Upper lobe of left lung (tissue), 6 donors: ENCODE data around the gene TCF7L2. TPM values are rescaled to one million over a fixed set of nuclear protein-coding genes. Genes with fewer than 3 reads are reported as not detected.

Source experiments
- ATAC-seq, 2 donors: fragments of 200-7000 bp; cut with Tn5 transposase; one replicate each; pipeline ENCODE4 v1.9.1; 2022; ENCODE audit warnings: mild to moderate bottlenecking in 2 of 2, moderate library complexity in 2 of 2; ENCODE audit not compliant: low FRiP score in 2 of 2
- DNase-seq, 2 donors: peaks; one replicate each; pipeline ENCODE4 v3.0.0-alpha.2; 2019 to 2020
- H3K27ac ChIP-seq, 4 donors: fragments of 200-600 bp; sonication (generic); one replicate each; pipeline ENCODE4 v1.5.1; 2016 to 2019
- H3K27me3 ChIP-seq, 4 donors: fragments of 200-600 bp; sonication (generic); one replicate each; pipeline ENCODE4 v1.5.1; 2017 to 2019
- H3K36me3 ChIP-seq, 4 donors: fragments of 200-600 bp; sonication (generic); one replicate each; pipeline ENCODE4 v1.5.1; 2016 to 2019
- H3K4me1 ChIP-seq, 4 donors: fragments of 200-600 bp; sonication (generic); one replicate each; pipeline ENCODE4 v1.5.1; 2018 to 2019
- H3K4me3 ChIP-seq, 4 donors: fragments of 200-600 bp; sonication (generic); one replicate each; pipeline ENCODE4 v1.5.1; 2017 to 2019; ENCODE audit warnings: mild to moderate bottlenecking in 2 of 4, moderate library complexity in 1 of 4
- H3K9me3 ChIP-seq, 4 donors: fragments of 200-600 bp; sonication (generic); one replicate each; pipeline ENCODE4 v1.5.1; 2018 to 2019
- CTCF ChIP-seq, 6 experiments: fragments of 450-650 bp in 4 of 6; fragments of 200-600 bp in 2 of 6; sonication (generic) in 2 of 6; IDR thresholded peaks; one replicate each; pipeline ENCODE4 v1.5.1; 2016 to 2019; ENCODE audit warnings: antibody characterized with exemption in 6 of 6
- EP300 ChIP-seq, 4 donors: sonication (generic); formaldehyde crosslinking; IDR thresholded peaks; one replicate each; pipeline ENCODE4 v1.5.1; 2017; ENCODE audit warnings: antibody characterized with exemption in 4 of 4, control low read depth in 2 of 4
- POLR2A ChIP-seq, 4 donors: fragments of 450-650 bp; IDR thresholded peaks; one replicate each; pipeline ENCODE4 v1.5.1; 2016 to 2017; ENCODE audit warnings: antibody characterized with exemption in 4 of 4, mild to moderate bottlenecking in 2 of 4
- POLR2AphosphoS5 ChIP-seq, 2 donors: sonication (generic); formaldehyde crosslinking; IDR thresholded peaks; one replicate each; pipeline ENCODE4 v1.5.1; 2017; ENCODE audit warnings: antibody characterized with exemption in 2 of 2
- WGBS, 2 donors: methylation state at CpG; one replicate each; pipeline ENCODE4 v1.1.5; 2017 to 2018; 5-methylcytosine and 5-hydroxymethylcytosine counted together
- total RNA-seq, 6 donors: library from RNA; depleted of rRNA in 4 of 6; stranded (reverse); fragments of >200 nt in 4 of 6; gene quantifications; one replicate each; pipeline versions ENCODE4 v1.1.0 to v1.2.1, GENCODE V29; 2016 to 2021
- donor health status: DM: no; HTN: no; CAD: no; lungs with moderate emphysema.
- donor health status: DM: no; HTN: yes; CAD: no; lungs with severe emphysema.

Gene TCF7L2
- total RNA-seq, result 10 to 100 TPM; 15.5 to 80.3 (median 48.1) TPM

DNA sequence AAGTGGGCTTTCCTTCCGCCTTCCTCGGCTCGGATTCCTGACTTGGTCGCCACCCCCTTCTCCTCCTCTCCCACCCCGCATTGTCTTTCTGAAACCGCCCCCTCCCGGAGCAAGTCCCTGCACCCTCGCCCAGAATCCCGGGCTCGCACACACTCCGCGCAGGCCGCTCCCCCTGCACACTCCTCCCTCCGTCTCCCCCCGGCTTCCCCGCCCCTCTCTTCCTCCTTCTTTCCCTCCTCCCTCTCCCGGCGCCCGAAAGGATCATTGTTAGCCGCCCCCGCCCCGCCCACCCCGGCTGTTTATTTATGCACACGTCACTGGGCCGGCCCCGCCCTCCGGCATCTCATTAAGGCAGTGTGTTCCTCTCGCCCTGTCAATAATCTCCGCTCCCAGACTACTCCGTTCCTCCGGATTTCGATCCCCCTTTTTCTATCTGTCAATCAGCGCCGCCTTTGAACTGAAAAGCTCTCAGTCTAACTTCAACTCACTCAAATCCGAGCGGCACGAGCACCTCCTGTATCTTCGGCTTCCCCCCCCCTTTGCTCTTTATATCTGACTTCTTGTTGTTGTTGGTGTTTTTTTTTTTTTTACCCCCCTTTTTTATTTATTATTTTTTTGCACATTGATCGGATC is at the start of gene TCF7L2:
TSS of gene TCF7L2 (plus strand) at position 373 of the 633 bp plus-strand sequence. CDS start 510 bp downstream, outside the sequence.
- 1 to 3% methylated on average over 39 of the region's 39 CpGs for WGBS, 2 donors
- Histone ChIP-seq H3K27ac (peak within 1 kb of the TSS; percentile 91 to 93 (median 92)), H3K27me3 (no peaks in the 10 kb centered on the region), H3K4me1 (peaks cover 28 to 51% (median 32%) of the 10 kb centered on the region in 4 donors), H3K9me3 (no peaks in the 10 kb centered on the region), H3K4me3 (peak within 1 kb of the TSS; percentile 59 to 81 (median 69)), H3K36me3 (no peaks in the 10 kb centered on the region)
- peak; percentile 95 to 96 for DNase-seq
- peak in 2 of 4 donors; percentile 47 to 68 for TF ChIP-seq POLR2A (IDR thresholded peaks at IDR 0.05)
- TF ChIP-seq EP300 (IDR thresholded peaks at IDR 0.05), result no peak
- TF ChIP-seq CTCF (IDR thresholded peaks at IDR 0.05), result no peak
- TF ChIP-seq POLR2AphosphoS5 (IDR thresholded peaks at IDR 0.05), result peak in 1 of 2 donors; percentile 88
- ATAC-seq, result peak; percentile 93 to 95

DNA sequence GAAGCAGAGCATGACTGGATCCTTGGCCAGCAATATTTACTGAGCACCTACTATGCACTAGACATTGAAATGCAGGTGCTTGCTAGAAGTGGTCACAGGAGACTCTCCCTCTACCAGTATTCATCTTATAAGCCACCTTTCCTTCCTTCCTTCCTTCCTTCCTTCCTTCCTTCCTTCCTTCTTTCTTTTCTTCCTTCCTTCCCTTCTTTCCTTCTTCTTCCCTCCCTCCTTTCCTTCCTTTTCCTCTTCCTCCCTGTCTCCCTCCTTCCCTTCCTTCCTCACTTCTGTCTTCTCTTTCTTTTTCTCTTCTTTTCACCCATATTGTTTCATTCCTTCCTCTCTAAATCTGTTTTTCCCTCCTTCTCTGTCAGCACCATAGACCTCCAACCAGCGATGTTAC is 47.3 kb upstream of the TCF7L2 start:
- Histone ChIP-seq H3K4me1 (peaks cover 0 to 9% (median 4%) of the 10 kb centered on the region in 4 donors), H3K27ac (no peak overlapping the region), H3K27me3 (no peaks in the 10 kb centered on the region), H3K36me3 (no peaks in the 10 kb centered on the region), H3K4me3 (no peak overlapping the region), H3K9me3 (no peaks in the 10 kb centered on the region)
- no peak for TF ChIP-seq POLR2A (IDR thresholded peaks at IDR 0.05)
- no peak for TF ChIP-seq EP300 (IDR thresholded peaks at IDR 0.05)
- no peak for TF ChIP-seq POLR2AphosphoS5 (IDR thresholded peaks at IDR 0.05)
- TF ChIP-seq CTCF (IDR thresholded peaks at IDR 0.05), result no peak
- WGBS, 2 donors, result 95 to 100% methylated on average over 1 of the region's 1 CpG
- no peak for DNase-seq
- no peak for ATAC-seq

- no peaks in the 10 kb centered on the region for H3K9me3 ChIP-seq
- DNase-seq (no peak), ATAC-seq (no peak)
- no peaks in the 10 kb centered on the region for H3K27me3 ChIP-seq
- H3K36me3 ChIP-seq, result no peaks in the 10 kb centered on the region
- TF ChIP-seq POLR2AphosphoS5 (IDR thresholded peaks at IDR 0.05) (no peak), EP300 (IDR thresholded peaks at IDR 0.05) (no peak), CTCF (IDR thresholded peaks at IDR 0.05) (no peak), POLR2A (IDR thresholded peaks at IDR 0.05) (no peak)
- no peak overlapping the region for H3K27ac ChIP-seq
- WGBS, 2 donors, result 63 to 74% methylated on average over 2 of the region's 2 CpGs
- no peak overlapping the region for H3K4me3 ChIP-seq
- peaks cover 0 to 2% (median under 1%) of the 10 kb centered on the region in 4 donors for H3K4me1 ChIP-seq
These were observed 46.0 kb upstream of the TCF7L2 start for GRCh38 chr10:112904000-112904399.

DNA sequence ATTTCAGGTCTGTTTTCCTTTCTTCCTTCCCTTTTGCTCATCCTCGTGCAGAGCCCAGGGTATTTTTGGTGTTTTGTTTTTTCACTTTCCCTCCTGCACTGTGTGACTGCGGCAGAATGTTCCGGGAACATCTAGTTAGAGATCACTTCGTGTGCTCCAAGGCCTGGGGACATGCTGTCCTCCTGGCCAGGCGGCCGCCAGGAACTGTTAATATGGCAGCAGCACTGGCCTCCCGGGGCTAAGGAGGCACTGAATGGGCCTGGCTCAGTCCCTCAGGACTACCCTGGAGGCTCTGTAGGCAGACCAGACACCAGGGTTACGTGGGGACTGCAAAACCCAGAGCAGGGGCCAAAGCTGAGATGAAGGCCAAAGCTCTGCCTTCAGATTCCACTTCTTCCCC is 43.1 kb upstream of the TCF7L2 start:
- TF ChIP-seq EP300 (IDR thresholded peaks at IDR 0.05) (no peak), CTCF (IDR thresholded peaks at IDR 0.05) (no peak), POLR2A (IDR thresholded peaks at IDR 0.05) (no peak)
- no peaks in the 10 kb centered on the region for H3K27me3 ChIP-seq
- 89 to 95% methylated on average over 6 to 8 of the region's 8 CpGs for WGBS, 2 donors
- DNase-seq (peak in 1 of 2 donors; percentile 34), ATAC-seq (peak in 1 of 2 donors; percentile 31)
- no peaks in the 10 kb centered on the region for H3K4me1 ChIP-seq
- no peaks in the 10 kb centered on the region for H3K36me3 ChIP-seq
- no peaks in the 10 kb centered on the region for H3K9me3 ChIP-seq
- H3K4me3 ChIP-seq, result no peak overlapping the region
- no peak overlapping the region for H3K27ac ChIP-seq

DNA sequence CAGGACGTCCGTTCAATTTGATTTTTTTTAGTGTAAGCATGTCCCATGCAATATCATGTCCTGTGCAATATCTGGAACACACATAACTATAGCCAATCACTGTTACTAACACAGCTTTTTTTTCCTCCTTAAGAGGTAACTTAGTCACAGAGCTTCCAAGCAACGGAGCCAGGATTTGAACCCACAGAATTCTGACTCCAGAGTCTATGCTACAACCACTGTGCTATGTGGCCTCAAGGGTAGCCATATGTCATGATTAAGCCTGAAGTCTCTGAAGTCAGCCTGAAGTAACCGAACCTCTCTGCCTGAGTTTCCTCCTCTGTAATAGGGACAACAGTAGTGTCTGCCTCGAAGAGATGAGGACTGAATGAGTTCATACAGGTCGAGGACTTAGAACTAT is 42.2 kb upstream of the TCF7L2 start:
- Histone ChIP-seq H3K9me3 (no peaks in the 10 kb centered on the region), H3K4me3 (no peak overlapping the region), H3K4me1 (no peaks in the 10 kb centered on the region), H3K27ac (no peak overlapping the region), H3K36me3 (no peaks in the 10 kb centered on the region), H3K27me3 (no peaks in the 10 kb centered on the region)
- no peak for DNase-seq
- no peak for ATAC-seq
- 77 to 88% methylated on average over 5 to 6 of the region's 6 CpGs for WGBS, 2 donors
- TF ChIP-seq POLR2A (IDR thresholded peaks at IDR 0.05), result no peak
- TF ChIP-seq POLR2AphosphoS5 (IDR thresholded peaks at IDR 0.05), result no peak
- TF ChIP-seq EP300 (IDR thresholded peaks at IDR 0.05), result no peak
